ENCODE measurements around the gene SCEL. TPM values are rescaled to one million over a fixed set of nuclear protein-coding genes. Genes with fewer than 3 reads are reported as not detected.

SCEL gene
- polyA plus RNA-seq, 4 donors = 0.13 to 0.27 (median 0.22) TPM; not detected in 1

GRCh38 chr13:77555246-77555645, 19.7 kb downstream of the SCEL start:
- Histone ChIP-seq H3K36me3 (ENCODE audit: control insufficient read depth in 3 of 3, insufficient read depth in 2 of 3, low read depth in 1 of 3, low read length in 3 of 3) (no peaks in the 10 kb centered on the region), H3K4me1 (ENCODE audit: control insufficient read depth in 3 of 3, insufficient read depth in 2 of 3, low read depth in 1 of 3, low read length in 2 of 3) (no peaks in the 10 kb centered on the region), H3K4me3 (ENCODE audit: low read depth in 1 of 3, low read length in 3 of 3) (no peak overlapping the region), H3K9me3 (ENCODE audit: control insufficient read depth in 2 of 2, insufficient read depth in 1 of 2, low read depth in 1 of 2, low read length in 1 of 2) (no peaks in the 10 kb centered on the region), H3K27ac (ENCODE audit: low read depth in 1 of 3, low read length in 2 of 3) (no peak overlapping the region), H3K27me3 (ENCODE audit: control insufficient read depth in 3 of 3, insufficient read depth in 3 of 3, low read length in 3 of 3) (no peaks in the 10 kb centered on the region)
- DNase-seq (no peak), FAIRE-seq (no peak)
- WGBS, 3 donors = 63 to 71% (median 65%) methylated on average over 4 of the region's 4 CpGs

- DNase-seq (no peak), FAIRE-seq (no peak)
- no peaks in the 10 kb centered on the region for H3K4me1 ChIP-seq (ENCODE audit: control insufficient read depth in 3 of 3, insufficient read depth in 2 of 3, low read depth in 1 of 3, low read length in 2 of 3)
- 75 to 95% (median 86%) methylated on average over 3 of the region's 3 CpGs for WGBS, 3 donors
- no peak overlapping the region for H3K27ac ChIP-seq (ENCODE audit: low read depth in 1 of 3, low read length in 2 of 3)
- no peaks in the 10 kb centered on the region for H3K27me3 ChIP-seq (ENCODE audit: control insufficient read depth in 3 of 3, insufficient read depth in 3 of 3, low read length in 3 of 3)
- no peak overlapping the region for H3K4me3 ChIP-seq (ENCODE audit: low read depth in 1 of 3, low read length in 3 of 3)
- H3K36me3 ChIP-seq (ENCODE audit: control insufficient read depth in 3 of 3, insufficient read depth in 2 of 3, low read depth in 1 of 3, low read length in 3 of 3) = no peaks in the 10 kb centered on the region
- H3K9me3 ChIP-seq (ENCODE audit: control insufficient read depth in 2 of 2, insufficient read depth in 1 of 2, low read depth in 1 of 2, low read length in 1 of 2) = no peaks in the 10 kb centered on the region
Measured at GRCh38 chr13:77558016-77558415, 22.5 kb downstream of the SCEL start.

DNA sequence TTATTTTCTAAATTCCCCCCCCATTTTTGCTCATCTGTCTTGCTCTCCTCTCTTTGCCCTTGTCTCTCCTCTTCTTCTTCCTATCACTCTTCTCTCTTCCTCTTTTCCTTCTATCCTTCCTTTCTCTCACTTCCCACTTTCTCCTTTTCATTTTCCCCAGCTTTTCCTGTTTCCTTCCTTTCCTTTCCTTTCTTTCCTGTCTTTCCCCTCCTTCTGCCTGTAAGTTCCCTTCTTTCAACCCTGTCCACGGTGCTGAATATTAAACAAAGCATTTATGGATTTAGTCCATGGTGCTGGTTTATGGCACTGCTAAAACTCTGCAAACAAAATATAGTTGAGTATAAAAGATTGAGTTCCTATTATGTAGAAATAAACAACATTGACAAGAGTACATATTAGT, 27.6 kb downstream of the SCEL start:
- Histone ChIP-seq H3K27ac (ENCODE audit: low read depth in 1 of 3, low read length in 2 of 3) (no peak overlapping the region), H3K36me3 (ENCODE audit: control insufficient read depth in 3 of 3, insufficient read depth in 2 of 3, low read depth in 1 of 3, low read length in 3 of 3) (no peaks in the 10 kb centered on the region), H3K4me1 (ENCODE audit: control insufficient read depth in 3 of 3, insufficient read depth in 2 of 3, low read depth in 1 of 3, low read length in 2 of 3) (no peaks in the 10 kb centered on the region), H3K4me3 (ENCODE audit: low read depth in 1 of 3, low read length in 3 of 3) (no peak overlapping the region), H3K9me3 (ENCODE audit: control insufficient read depth in 2 of 2, insufficient read depth in 1 of 2, low read depth in 1 of 2, low read length in 1 of 2) (no peaks in the 10 kb centered on the region), H3K27me3 (ENCODE audit: control insufficient read depth in 3 of 3, insufficient read depth in 3 of 3, low read length in 3 of 3) (no peaks in the 10 kb centered on the region)
- DNase-seq = peak in 1 of 2 donors; percentile 15
- WGBS, 3 donors = 5 to 30% (median 10%) methylated on average over 1 of the region's 1 CpG
- no peak for FAIRE-seq

DNA sequence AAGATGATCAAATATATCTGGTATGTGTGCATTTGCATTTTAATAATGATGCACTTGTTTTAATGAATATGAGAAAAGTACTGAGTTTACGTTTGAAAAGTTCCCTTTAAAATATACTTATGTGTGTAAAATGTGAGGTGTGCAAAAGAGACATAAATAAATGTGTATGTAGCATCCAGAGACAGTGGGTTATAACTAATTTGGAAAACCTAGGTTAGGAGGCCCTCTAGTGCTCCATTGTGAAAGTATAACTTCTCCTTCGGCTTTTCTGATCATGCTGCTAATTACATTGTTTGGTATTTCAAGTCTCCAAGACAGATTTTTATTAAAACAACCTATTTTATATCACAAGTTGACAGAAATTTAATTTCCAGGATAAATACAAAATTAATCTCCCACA, 30.1 kb downstream of the SCEL start:
- WGBS, 3 donors = 11 to 19% (median 15%) methylated on average over 2 of the region's 2 CpGs
- no peak overlapping the region for H3K4me3 ChIP-seq (ENCODE audit: low read depth in 1 of 3, low read length in 3 of 3)
- H3K27ac ChIP-seq (ENCODE audit: low read depth in 1 of 3, low read length in 2 of 3) = no peak overlapping the region
- no peaks in the 10 kb centered on the region for H3K4me1 ChIP-seq (ENCODE audit: control insufficient read depth in 3 of 3, insufficient read depth in 2 of 3, low read depth in 1 of 3, low read length in 2 of 3)
- no peaks in the 10 kb centered on the region for H3K36me3 ChIP-seq (ENCODE audit: control insufficient read depth in 3 of 3, insufficient read depth in 2 of 3, low read depth in 1 of 3, low read length in 3 of 3)
- H3K27me3 ChIP-seq (ENCODE audit: control insufficient read depth in 3 of 3, insufficient read depth in 3 of 3, low read length in 3 of 3) = no peaks in the 10 kb centered on the region
- DNase-seq (peak in 1 of 2 donors; percentile 2), FAIRE-seq (no peak)
- no peaks in the 10 kb centered on the region for H3K9me3 ChIP-seq (ENCODE audit: control insufficient read depth in 2 of 2, insufficient read depth in 1 of 2, low read depth in 1 of 2, low read length in 1 of 2)

GRCh38 chr13:77571956-77572355, 36.5 kb downstream of the SCEL start:
- Histone ChIP-seq H3K4me3 (ENCODE audit: low read depth in 1 of 3, low read length in 3 of 3) (no peak overlapping the region), H3K4me1 (ENCODE audit: control insufficient read depth in 3 of 3, insufficient read depth in 2 of 3, low read depth in 1 of 3, low read length in 2 of 3) (no peaks in the 10 kb centered on the region), H3K27ac (ENCODE audit: low read depth in 1 of 3, low read length in 2 of 3) (no peak overlapping the region), H3K36me3 (ENCODE audit: control insufficient read depth in 3 of 3, insufficient read depth in 2 of 3, low read depth in 1 of 3, low read length in 3 of 3) (no peaks in the 10 kb centered on the region), H3K27me3 (ENCODE audit: control insufficient read depth in 3 of 3, insufficient read depth in 3 of 3, low read length in 3 of 3) (no peaks in the 10 kb centered on the region), H3K9me3 (ENCODE audit: control insufficient read depth in 2 of 2, insufficient read depth in 1 of 2, low read depth in 1 of 2, low read length in 1 of 2) (no peaks in the 10 kb centered on the region)
- no peak for DNase-seq
- 72 to 79% (median 78%) methylated on average over 5 of the region's 5 CpGs for WGBS, 3 donors
- no peak for FAIRE-seq

DNA sequence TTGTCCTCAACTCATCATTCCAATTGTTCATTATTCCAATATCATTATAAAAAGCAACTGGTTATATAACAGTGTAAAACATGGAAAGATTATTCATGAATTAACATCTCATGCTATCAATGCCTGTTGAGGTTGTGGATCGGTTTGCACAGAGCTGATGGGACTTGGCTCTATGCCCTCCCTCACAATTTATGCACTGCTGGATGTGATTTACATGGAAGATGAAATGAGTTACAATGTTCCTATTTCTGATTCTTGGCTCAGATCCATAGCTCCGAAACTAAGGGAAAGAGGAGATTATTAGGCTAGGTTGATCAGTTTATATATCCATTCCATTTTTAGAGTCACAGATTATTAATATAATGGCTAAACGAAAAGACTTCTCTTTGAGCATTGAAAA, 38.6 kb downstream of the SCEL start:
- DNase-seq (no peak), FAIRE-seq (no peak)
- Histone ChIP-seq H3K27ac (ENCODE audit: low read depth in 1 of 3, low read length in 2 of 3) (no peak overlapping the region), H3K4me1 (ENCODE audit: control insufficient read depth in 3 of 3, insufficient read depth in 2 of 3, low read depth in 1 of 3, low read length in 2 of 3) (no peaks in the 10 kb centered on the region), H3K27me3 (ENCODE audit: control insufficient read depth in 3 of 3, insufficient read depth in 3 of 3, low read length in 3 of 3) (no peaks in the 10 kb centered on the region), H3K9me3 (ENCODE audit: control insufficient read depth in 2 of 2, insufficient read depth in 1 of 2, low read depth in 1 of 2, low read length in 1 of 2) (no peaks in the 10 kb centered on the region), H3K4me3 (ENCODE audit: low read depth in 1 of 3, low read length in 3 of 3) (no peak overlapping the region), H3K36me3 (ENCODE audit: control insufficient read depth in 3 of 3, insufficient read depth in 2 of 3, low read depth in 1 of 3, low read length in 3 of 3) (no peaks in the 10 kb centered on the region)
- 70 to 79% (median 73%) methylated on average over 3 of the region's 3 CpGs for WGBS, 3 donors

DNA sequence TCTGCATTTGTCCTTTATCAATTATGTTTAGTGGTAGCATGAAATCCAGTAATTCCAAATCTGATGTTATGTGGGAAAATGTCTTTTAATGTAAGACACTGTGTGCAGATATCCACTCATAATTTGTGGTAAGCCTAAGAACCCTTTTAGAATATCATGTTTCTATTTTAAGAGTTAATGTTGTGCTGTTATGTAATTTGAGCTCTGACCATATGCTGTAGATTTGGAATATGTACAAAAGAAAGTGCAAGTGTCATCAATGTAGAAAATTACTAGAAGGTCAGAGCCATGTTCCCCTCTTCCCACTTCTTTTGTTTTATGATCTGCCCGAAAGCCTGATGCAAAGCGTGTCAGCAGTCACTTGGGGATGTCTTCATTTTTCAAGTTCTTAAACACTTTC, 44.5 kb downstream of the SCEL start:
- no peaks in the 10 kb centered on the region for H3K36me3 ChIP-seq (ENCODE audit: control insufficient read depth in 3 of 3, insufficient read depth in 2 of 3, low read depth in 1 of 3, low read length in 3 of 3)
- WGBS, 3 donors = 59 to 82% (median 70%) methylated on average over 2 of the region's 2 CpGs
- DNase-seq = no peak
- no peak for FAIRE-seq
- H3K27ac ChIP-seq (ENCODE audit: low read depth in 1 of 3, low read length in 2 of 3) = no peak overlapping the region
- H3K4me1 ChIP-seq (ENCODE audit: control insufficient read depth in 3 of 3, insufficient read depth in 2 of 3, low read depth in 1 of 3, low read length in 2 of 3) = no peaks in the 10 kb centered on the region
- H3K4me3 ChIP-seq (ENCODE audit: low read depth in 1 of 3, low read length in 3 of 3) = no peak overlapping the region
- no peaks in the 10 kb centered on the region for H3K27me3 ChIP-seq (ENCODE audit: control insufficient read depth in 3 of 3, insufficient read depth in 3 of 3, low read length in 3 of 3)
- H3K9me3 ChIP-seq (ENCODE audit: control insufficient read depth in 2 of 2, insufficient read depth in 1 of 2, low read depth in 1 of 2, low read length in 1 of 2) = no peaks in the 10 kb centered on the region

GRCh38 chr13:77580748-77581147, 45.2 kb downstream of the SCEL start:
- no peaks in the 10 kb centered on the region for H3K9me3 ChIP-seq (ENCODE audit: control insufficient read depth in 2 of 2, insufficient read depth in 1 of 2, low read depth in 1 of 2, low read length in 1 of 2)
- no peak overlapping the region for H3K4me3 ChIP-seq (ENCODE audit: low read depth in 1 of 3, low read length in 3 of 3)
- H3K4me1 ChIP-seq (ENCODE audit: control insufficient read depth in 3 of 3, insufficient read depth in 2 of 3, low read depth in 1 of 3, low read length in 2 of 3) = no peaks in the 10 kb centered on the region
- no peaks in the 10 kb centered on the region for H3K27me3 ChIP-seq (ENCODE audit: control insufficient read depth in 3 of 3, insufficient read depth in 3 of 3, low read length in 3 of 3)
- H3K27ac ChIP-seq (ENCODE audit: low read depth in 1 of 3, low read length in 2 of 3) = no peak overlapping the region
- FAIRE-seq (no peak), DNase-seq (no peak)
- 46 to 91% (median 77%) methylated on average over 1 of the region's 1 CpG for WGBS, 3 donors
- no peaks in the 10 kb centered on the region for H3K36me3 ChIP-seq (ENCODE audit: control insufficient read depth in 3 of 3, insufficient read depth in 2 of 3, low read depth in 1 of 3, low read length in 3 of 3)

DNA sequence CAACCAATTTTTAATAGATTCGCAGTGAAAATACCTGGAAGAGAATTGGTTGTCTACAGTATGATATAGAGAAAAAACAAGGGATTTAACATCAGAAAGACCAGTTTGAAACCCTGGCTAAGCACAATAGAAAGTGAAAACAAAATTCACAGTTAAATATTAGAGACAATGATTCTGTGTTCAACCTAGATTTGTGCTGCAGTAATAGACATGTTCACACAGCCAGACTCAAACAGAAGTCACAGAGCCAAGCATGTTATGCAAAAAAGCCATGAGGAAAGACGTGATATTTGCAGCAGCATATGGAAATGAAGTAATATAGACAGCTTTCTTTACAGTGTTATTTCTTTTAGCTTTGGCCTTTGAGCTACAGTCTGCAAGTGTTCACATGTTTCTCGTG, 48.1 kb downstream of the SCEL start:
- Histone ChIP-seq H3K9me3 (ENCODE audit: control insufficient read depth in 2 of 2, insufficient read depth in 1 of 2, low read depth in 1 of 2, low read length in 1 of 2) (no peaks in the 10 kb centered on the region), H3K36me3 (ENCODE audit: control insufficient read depth in 3 of 3, insufficient read depth in 2 of 3, low read depth in 1 of 3, low read length in 3 of 3) (no peaks in the 10 kb centered on the region), H3K4me3 (ENCODE audit: low read depth in 1 of 3, low read length in 3 of 3) (no peak overlapping the region), H3K4me1 (ENCODE audit: control insufficient read depth in 3 of 3, insufficient read depth in 2 of 3, low read depth in 1 of 3, low read length in 2 of 3) (no peaks in the 10 kb centered on the region), H3K27me3 (ENCODE audit: control insufficient read depth in 3 of 3, insufficient read depth in 3 of 3, low read length in 3 of 3) (no peaks in the 10 kb centered on the region), H3K27ac (ENCODE audit: low read depth in 1 of 3, low read length in 2 of 3) (no peak overlapping the region)
- 61 to 76% (median 75%) methylated on average over 3 of the region's 3 CpGs for WGBS, 3 donors
- FAIRE-seq = no peak
- no peak for DNase-seq
